Loucy (cell line): ENCODE data around the gene ABLIM1.

Source experiments
- H2AFZ ChIP-seq: fragments of 200-600 bp; sonication (generic); 2 replicates; pipeline ENCODE4 v1.6.0; 2016; ENCODE audit warnings: antibody characterized with exemption, mild to moderate bottlenecking, low read length, moderate library complexity
- H3F3A ChIP-seq: fragments of 200-600 bp; 2 replicates; pipeline ENCODE4 v1.6.0; 2016; ENCODE audit warnings: antibody characterized with exemption, low read depth, mild to moderate bottlenecking
- H3K27me3 ChIP-seq: fragments of 200-600 bp; sonication (generic); 2 replicates; pipeline ENCODE4 v1.6.1; 2014; ENCODE audit warnings: low read length, mild to moderate bottlenecking; ENCODE audit not compliant: insufficient read depth, poor library complexity, severe bottlenecking
- H3K36me3 ChIP-seq: fragments of 200-600 bp; sonication (generic); 2 replicates; pipeline ENCODE4 v1.6.1; 2016; ENCODE audit warnings: low read length; ENCODE audit not compliant: insufficient read depth
- H3K4me1 ChIP-seq: fragments of 200-600 bp; sonication (generic); 2 replicates; pipeline ENCODE4 v1.5.1; 2014; ENCODE audit warnings: low read length, mild to moderate bottlenecking; ENCODE audit not compliant: insufficient read depth, poor library complexity, severe bottlenecking
- H3K4me2 ChIP-seq: fragments of 200-600 bp; sonication (generic); 2 replicates; pipeline ENCODE4 v1.6.0; 2014; ENCODE audit warnings: antibody characterized with exemption, low read length, low read depth, mild to moderate bottlenecking; ENCODE audit not compliant: poor library complexity, severe bottlenecking
- H3K4me3 ChIP-seq: fragments of 200-600 bp; sonication (generic); 2 replicates; pipeline ENCODE4 v1.5.1; 2014; ENCODE audit warnings: low read length, mild to moderate bottlenecking, mixed read lengths; ENCODE audit not compliant: poor library complexity, severe bottlenecking
- H3K79me2 ChIP-seq: fragments of 200-600 bp; sonication (generic); 2 replicates; pipeline ENCODE4 v1.6.1; 2014; ENCODE audit warnings: low read length; ENCODE audit not compliant: insufficient read depth
- H3K9ac ChIP-seq: fragments of 200-600 bp; sonication (generic); 2 replicates; pipeline ENCODE4 v1.6.0; 2014; ENCODE audit warnings: mild to moderate bottlenecking, low read depth, low read length, moderate library complexity; ENCODE audit not compliant: poor library complexity, severe bottlenecking
- H3K9me2 ChIP-seq: fragments of 200-600 bp; sonication (generic); replicated peaks from 2 replicates; pipeline ENCODE4 v1.6.1; 2016; ENCODE audit warnings: low read depth, low read length, mixed read lengths
- H3K9me3 ChIP-seq: fragments of 200-600 bp; sonication (generic); 2 replicates; pipeline ENCODE4 v1.6.1; 2014; ENCODE audit warnings: mild to moderate bottlenecking, antibody characterized with exemption, low read length, low read depth; ENCODE audit not compliant: insufficient read depth
- H4K20me1 ChIP-seq: fragments of 200-600 bp; sonication (generic); 2 replicates; pipeline ENCODE4 v1.6.0; 2014; ENCODE audit warnings: antibody characterized with exemption, low read length, mild to moderate bottlenecking; ENCODE audit not compliant: insufficient read depth, poor library complexity, severe bottlenecking
- CTCF ChIP-seq: fragments of 200-600 bp; sonication (generic); conservative IDR thresholded peaks from 2 replicates; pipeline ENCODE4 v1.5.1; 2014; ENCODE audit warnings: mild to moderate bottlenecking, antibody characterized with exemption, low read length
- EZH2phosphoT487 ChIP-seq: fragments of 200-600 bp; IDR thresholded peaks from 2 replicates; pipeline ENCODE4 v1.6.1; 2018; ENCODE audit warnings: antibody characterized with exemption, mild to moderate bottlenecking, moderate library complexity, borderline replicate concordance

The ABLIM1 gene

GRCh38 chr10:114682121-114682520 is 24.0 kb upstream of the ABLIM1 start:
- H3K36me3 ChIP-seq, result peaks cover 14% of the 10 kb centered on the region; the same call in 1 of the 2 replicates
- H2AFZ ChIP-seq, result no peak overlapping the region
- no peak overlapping the region for H3K4me2 ChIP-seq
- H3K27me3 ChIP-seq, result no peaks in the 10 kb centered on the region
- H3K79me2 ChIP-seq, result peaks cover 71% of the 10 kb centered on the region; the same call in 1 of the 2 replicates
- peaks cover 17% of the 10 kb centered on the region for H4K20me1 ChIP-seq
- no peak for TF ChIP-seq CTCF
- no peak for TF ChIP-seq EZH2phosphoT487
- H3F3A ChIP-seq, result no peaks in the 10 kb centered on the region
- H3K9me3 ChIP-seq, result no peaks in the 10 kb centered on the region
- H3K9me2 ChIP-seq, result no peaks in the 10 kb centered on the region
- no peak overlapping the region for H3K9ac ChIP-seq
- H3K4me1 ChIP-seq, result peaks cover 8% of the 10 kb centered on the region
- H3K4me3 ChIP-seq, result no peak overlapping the region

GRCh38 chr10:114681542-114681941 is 23.5 kb upstream of the ABLIM1 start:
- Histone ChIP-seq H2AFZ (no peak overlapping the region), H3K36me3 (peaks cover 14% of the 10 kb centered on the region; the same call in 1 of the 2 replicates), H3F3A (no peaks in the 10 kb centered on the region), H3K9me2 (no peaks in the 10 kb centered on the region), H3K9me3 (no peaks in the 10 kb centered on the region), H3K4me2 (no peak overlapping the region), H3K9ac (no peak overlapping the region), H3K27me3 (no peaks in the 10 kb centered on the region), H4K20me1 (peaks cover 16% of the 10 kb centered on the region), H3K4me3 (no peak overlapping the region), H3K79me2 (peaks cover 70% of the 10 kb centered on the region; the same call in 1 of the 2 replicates), H3K4me1 (peaks cover 2% of the 10 kb centered on the region)
- TF ChIP-seq EZH2phosphoT487, result no peak
- TF ChIP-seq CTCF, result no peak

GRCh38 chr10:114680543-114681117 is 22.6 kb upstream of the ABLIM1 start:
- H3K9ac ChIP-seq, result no peak overlapping the region
- peaks cover 61% of the 10 kb centered on the region; the same call in 1 of the 2 replicates for H3K79me2 ChIP-seq
- no peaks in the 10 kb centered on the region for H3F3A ChIP-seq

More at GRCh38 chr10:114680543-114681117, 22.6 kb upstream of the ABLIM1 start:
- no peak overlapping the region for H3K4me2 ChIP-seq
- H2AFZ ChIP-seq, result no peak overlapping the region
- H4K20me1 ChIP-seq, result peaks cover 12% of the 10 kb centered on the region
- H3K9me2 ChIP-seq, result no peaks in the 10 kb centered on the region
- no peaks in the 10 kb centered on the region for H3K9me3 ChIP-seq
- no peaks in the 10 kb centered on the region for H3K4me1 ChIP-seq
- no peak overlapping the region for H3K4me3 ChIP-seq
- TF ChIP-seq CTCF (no peak), EZH2phosphoT487 (no peak)
- no peaks in the 10 kb centered on the region for H3K27me3 ChIP-seq
- H3K36me3 ChIP-seq, result peaks cover 19% of the 10 kb centered on the region; the same call in 1 of the 2 replicates
